Heart left ventricle (tissue), 16 donors: ENCODE measurements around the gene CDH3. TPM values are rescaled to one million over a fixed set of nuclear protein-coding genes. Genes with fewer than 3 reads are reported as not detected.

Experiments
- ATAC-seq, 4 donors: fragments of 200-7000 bp; cut with Tn5 transposase; one replicate each; pipeline ENCODE4 v1.9.1; 2020 to 2022; ENCODE audit warnings: moderate library complexity in 4 of 4, mild to moderate bottlenecking in 3 of 4, moderate number of reproducible peaks in 1 of 4
- DNase-seq, 5 donors: peaks; one replicate each; pipeline ENCODE4 v3.0.0-alpha.2; 2020
- H3K27ac ChIP-seq, 12 donors: fragments of 200-600 bp; sonication (generic) in 4 of 12; one replicate each; pipeline versions ENCODE4 v1.5.0 to v1.8.0; 2016 to 2022; ENCODE audit warnings: mild to moderate bottlenecking in 2 of 12
- H3K27me3 ChIP-seq, 9 donors: fragments of 200-600 bp; sonication (generic) in 2 of 9; one replicate each; pipeline versions ENCODE4 v1.5.1 to v1.8.0; 2016 to 2022; ENCODE audit warnings: mild to moderate bottlenecking in 3 of 9
- H3K36me3 ChIP-seq, 9 donors: fragments of 200-600 bp; sonication (generic) in 2 of 9; one replicate each; pipeline versions ENCODE4 v1.5.0 to v1.8.0; 2018 to 2022; ENCODE audit warnings: mild to moderate bottlenecking in 2 of 9
- H3K4me1 ChIP-seq, 12 donors: fragments of 200-600 bp; sonication (generic) in 4 of 12; one replicate each; pipeline versions ENCODE4 v1.5.0 to v1.8.0; 2016 to 2022; ENCODE audit warnings: mild to moderate bottlenecking in 3 of 12
- H3K4me3 ChIP-seq, 12 donors: fragments of 200-600 bp; sonication (generic) in 4 of 12; one replicate each; pipeline versions ENCODE4 v1.5.0 to v1.8.0; 2017 to 2022; ENCODE audit warnings: mild to moderate bottlenecking in 9 of 12, moderate library complexity in 4 of 12
- H3K9me3 ChIP-seq, 12 donors: fragments of 200-600 bp; sonication (generic) in 4 of 12; one replicate each; pipeline versions ENCODE4 v1.5.0 to v1.8.0; 2016 to 2022; ENCODE audit warnings: mild to moderate bottlenecking in 1 of 12
- CTCF ChIP-seq, 12 donors: fragments of 200-600 bp; sonication (generic) in 4 of 12; IDR thresholded peaks; one replicate each; pipeline versions ENCODE4 v1.5.0 to v1.8.0; 2018 to 2022; ENCODE audit warnings: antibody characterized with exemption in 12 of 12, mild to moderate bottlenecking in 5 of 12
- POLR2A ChIP-seq, 2 donors: fragments of 450-650 bp; IDR thresholded peaks; one replicate each; pipeline ENCODE4 v1.6.1; 2017; ENCODE audit warnings: antibody characterized with exemption in 2 of 2, mild to moderate bottlenecking in 2 of 2, moderate library complexity in 2 of 2
- WGBS, 4 donors: extraction: QIAGEN DNeasy Blood & Tissue Kit in 2 of 4; methylation state at CpG; one replicate each; pipeline versions ENCODE4 v1.1.5 to v1.1.7; 2013 to 2018; 5-methylcytosine and 5-hydroxymethylcytosine counted together
- intact Hi-C, 10 donors: fragments of 100-400 bp; cut with DNase I; formaldehyde crosslinking; loops; one replicate each; pipeline versions ENCODE4 v1.11.1 to v1.14.2; 2022
- polyA plus RNA-seq, 2 donors: library from polyadenylated mRNA; stranded (reverse); fragments of 200-250 nt; gene quantifications; one replicate each; pipeline ENCODE4 v1.2.3, GENCODE V29; 2013
- total RNA-seq, 9 donors: library from RNA; depleted of rRNA in 2 of 9; stranded (reverse); fragments of >200 nt in 2 of 9; fragmentation: NEBNext Ultra II Directional in 3 of 9; extraction: Animal tissue kit (Norgen Biotek cat#: 25700) in 3 of 9; gene quantifications; one replicate each; pipeline versions ENCODE4 v1.1.0 to v1.2.4, GENCODE V29; 2016 to 2023
- donor health status: ischemic (EF 13 %, LVEDD 7.1; RV severe dilation, severe dysfunction).
- donor health status: healthy with polysubstance abuse.
- donor health status: DM: no; HTN: yes; CAD: no.
- donor health status: DM: no; HTN: no; CAD: no.
- donor health status: ischemic (EF 25% LVEDD 6.9; RV normal size, moderate dysfunction).
- donor health status: ischemic (EF 25% LVEDD 5.7; RV mildly dilated, moderate dysfunction).
- donor health status: healthy.
- donor health status: DM: yes; HTN: yes; CAD: no.
- donor health status: ischemic (EF 35%, LVEDD 5.7; RV mildly dilated, moderate dysfunction).
- donor health status: nonischemic (EF 11% LVEDD 7.7; RV severe dilation, severe dysfunction).
- donor health status: DM: yes; HTN: yes; CAD: no.
- donor health status: PGD.
- donor health status: ischemic (EF 29% LVEDD 5.4; RV normal size, mild dysfunction).
- donor health status: nonischemic (EF 23%, LVEDD 6.1; RV moderate dilation, normal function).

Gene CDH3
- total and polyA plus RNA-seq, 11 donors, result 0.01 to 3.8 TPM; not detected in 9

GRCh38 chr16:68732741-68733399 is 87.8 kb downstream of the CDH3 start:
- no peaks in the 10 kb centered on the region for H3K36me3 ChIP-seq
- TF ChIP-seq CTCF (IDR thresholded peaks at IDR 0.05), result no peak
- TF ChIP-seq POLR2A (IDR thresholded peaks at IDR 0.05), result no peak
- 45 to 64% (median 49%) methylated on average over 4 of the region's 4 CpGs for WGBS, 4 donors
- H3K27me3 ChIP-seq, result peaks cover 13 to 67% (median 30%) of the 10 kb centered on the region in 9 donors
- peaks cover 0 to 10% (median 0%) of the 10 kb centered on the region in 12 donors for H3K4me1 ChIP-seq
- intact Hi-C loops, result no loop called here
- no peak for DNase-seq
- H3K27ac ChIP-seq, result no peak overlapping the region
- no peak for ATAC-seq
- H3K9me3 ChIP-seq, result no peaks in the 10 kb centered on the region
- no peak overlapping the region for H3K4me3 ChIP-seq

- WGBS, 4 donors, result 92 to 94% (median 93%) methylated on average over 9 of the region's 9 CpGs
- Histone ChIP-seq H3K4me3 (no peak overlapping the region), H3K4me1 (peaks cover 0 to 15% (median 1%) of the 10 kb centered on the region in 12 donors), H3K27ac (no peak overlapping the region), H3K27me3 (peaks cover 17 to 74% (median 35%) of the 10 kb centered on the region in 9 donors), H3K36me3 (no peaks in the 10 kb centered on the region), H3K9me3 (no peaks in the 10 kb centered on the region)
- intact Hi-C loops, result no loop called here
- no peak for ATAC-seq
- no peak for TF ChIP-seq CTCF (IDR thresholded peaks at IDR 0.05)
- no peak for TF ChIP-seq POLR2A (IDR thresholded peaks at IDR 0.05)
- no peak for DNase-seq
Measured at GRCh38 chr16:68733570-68733969, 88.5 kb downstream of the CDH3 start.

- intact Hi-C loops, result no loop called here
- Histone ChIP-seq H3K27me3 (peaks cover 17 to 66% (median 34%) of the 10 kb centered on the region in 9 donors), H3K36me3 (no peaks in the 10 kb centered on the region), H3K4me3 (no peak overlapping the region), H3K9me3 (no peaks in the 10 kb centered on the region), H3K27ac (no peak overlapping the region), H3K4me1 (peaks cover 0 to 15% (median 1%) of the 10 kb centered on the region in 12 donors)
- TF ChIP-seq POLR2A (IDR thresholded peaks at IDR 0.05) (no peak), CTCF (IDR thresholded peaks at IDR 0.05) (no peak)
- DNase-seq, result no peak
- no peak for ATAC-seq
- WGBS, 4 donors, result 95 to 100% (median 97%) methylated on average over 2 of the region's 2 CpGs
Measured at GRCh38 chr16:68734782-68735181, 89.7 kb downstream of the CDH3 start.

- H3K4me1 ChIP-seq, result peaks cover 0 to 15% (median 1%) of the 10 kb centered on the region in 12 donors
- DNase-seq (no peak), ATAC-seq (no peak)
- 88 to 92% (median 90%) methylated on average over 12 of the region's 12 CpGs for WGBS, 4 donors
- H3K4me3 ChIP-seq, result no peak overlapping the region
- no peak overlapping the region for H3K27ac ChIP-seq
- H3K9me3 ChIP-seq, result no peaks in the 10 kb centered on the region
- peaks cover 17 to 63% (median 34%) of the 10 kb centered on the region in 9 donors for H3K27me3 ChIP-seq
- TF ChIP-seq CTCF (IDR thresholded peaks at IDR 0.05) (no peak), POLR2A (IDR thresholded peaks at IDR 0.05) (no peak)
- intact Hi-C loops, result no loop called here
- H3K36me3 ChIP-seq, result no peaks in the 10 kb centered on the region
Measured at GRCh38 chr16:68736561-68736960, 91.5 kb downstream of the CDH3 start.
